ENCODE data around the gene NSMCE1.
"Not testable (repeated sequence)": the region's sequence is repeated elsewhere in the genome, so short reads cannot be mapped to it uniquely, and the experiment has no call there.

NSMCE1 gene

DNA sequence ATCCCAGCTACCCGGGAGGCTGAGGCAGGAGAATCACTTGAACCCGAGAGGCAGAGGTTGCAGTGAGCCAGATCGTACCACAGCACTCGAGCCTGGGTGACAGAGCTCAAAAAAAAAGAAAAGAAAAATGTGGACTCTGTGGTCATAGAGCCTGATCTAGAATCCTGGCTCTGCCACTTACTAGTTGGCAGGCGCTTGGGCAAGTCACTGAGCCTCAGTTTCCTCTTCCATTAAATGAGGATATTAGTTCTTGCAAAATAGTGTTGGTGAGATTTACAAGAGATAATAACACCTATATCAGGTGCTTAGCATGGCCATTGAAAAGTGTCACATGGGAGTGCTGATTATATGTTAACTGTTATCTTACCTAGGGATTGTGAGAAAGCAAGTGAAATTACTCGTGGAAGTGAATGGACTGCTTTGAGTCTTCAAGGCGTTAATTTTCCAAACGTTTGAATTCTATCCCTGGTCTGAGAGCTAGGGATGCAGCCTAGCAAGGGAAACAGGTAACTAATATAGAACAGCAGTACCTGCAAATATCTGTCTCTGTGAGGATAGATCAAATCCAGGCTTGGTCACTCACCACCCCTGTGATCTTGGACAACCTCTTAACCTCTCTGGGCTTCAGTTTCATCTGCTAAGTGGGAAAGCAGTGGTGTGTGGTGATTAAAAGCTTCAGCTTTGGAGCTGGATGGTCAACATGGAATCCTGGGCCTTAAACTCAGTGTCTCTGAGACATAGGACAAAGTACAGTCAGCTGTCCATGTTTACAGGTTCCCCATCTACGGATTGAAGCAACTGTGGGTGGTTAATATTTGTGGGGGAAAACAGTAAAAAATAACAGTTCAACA, 953 bp upstream of the NSMCE1 start:
- DNase-seq = no peak

DNA sequence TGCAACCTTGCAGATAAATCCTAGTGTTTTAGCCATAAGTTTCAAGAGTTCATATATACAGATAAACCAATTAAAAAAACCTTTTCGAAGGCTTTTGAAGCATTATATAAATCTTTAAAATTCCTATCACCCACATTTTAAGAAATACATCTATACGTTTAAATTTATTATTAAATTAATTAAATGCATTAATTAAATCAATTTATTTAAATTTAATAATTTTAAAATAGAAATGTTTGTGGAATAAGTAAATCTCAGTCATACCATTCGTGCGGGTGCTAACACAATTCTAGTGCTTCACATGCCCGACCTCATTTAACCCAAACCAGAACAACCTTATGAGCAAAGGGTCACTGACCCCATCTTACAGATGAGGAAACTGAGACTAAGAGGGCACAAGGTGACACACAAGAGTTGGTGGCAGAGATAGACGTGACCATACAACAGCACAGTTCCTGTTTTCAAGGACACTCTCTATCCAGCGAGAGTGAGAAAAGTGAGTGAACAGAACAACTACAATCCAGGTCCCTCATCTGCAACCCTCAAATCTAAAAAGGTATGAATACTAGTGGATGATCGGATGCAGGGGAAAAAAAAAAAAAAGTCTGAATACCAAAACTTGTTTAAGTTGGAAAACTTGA, 1.4 kb downstream of the NSMCE1 start:
- DNase-seq = no peak

DNA sequence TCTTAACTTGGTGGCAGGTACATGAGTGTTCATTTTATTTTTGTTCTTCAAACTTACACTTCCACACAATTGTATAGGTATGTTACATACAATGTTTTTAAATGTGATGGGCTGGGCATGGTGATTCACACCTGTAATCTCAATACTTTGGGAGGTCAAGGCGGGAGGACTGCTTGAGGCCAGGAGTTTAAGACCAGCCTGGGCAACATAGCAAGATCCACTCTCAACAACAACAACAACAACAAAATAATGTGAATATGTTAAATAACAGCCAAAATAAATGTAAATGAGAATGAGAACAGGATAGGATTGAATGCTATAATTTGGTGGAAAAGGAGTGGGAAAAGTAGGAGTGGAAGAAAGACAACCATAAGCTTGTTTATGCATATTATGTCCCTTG, 2.6 kb downstream of the NSMCE1 start:
- no peak for DNase-seq

DNA sequence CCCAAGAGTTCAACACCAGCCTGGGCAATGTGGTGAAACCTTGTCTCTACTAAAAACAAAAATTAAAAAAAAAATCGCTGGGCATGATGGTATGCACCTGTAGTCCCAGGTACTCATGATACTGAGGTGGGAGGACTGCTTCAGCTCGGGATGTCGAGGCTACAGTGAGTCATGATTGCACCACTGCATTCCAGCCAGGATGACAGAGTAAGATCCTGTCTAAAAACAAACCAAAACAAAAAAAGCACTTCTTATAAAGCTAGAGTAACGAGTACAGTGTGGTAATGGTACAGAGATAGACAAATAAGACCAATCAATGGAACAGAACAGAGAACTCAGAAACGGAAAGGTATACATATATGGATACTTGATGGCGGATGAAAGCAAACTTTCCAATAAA, 4.4 kb downstream of the NSMCE1 start:
- no peak for DNase-seq

DNA sequence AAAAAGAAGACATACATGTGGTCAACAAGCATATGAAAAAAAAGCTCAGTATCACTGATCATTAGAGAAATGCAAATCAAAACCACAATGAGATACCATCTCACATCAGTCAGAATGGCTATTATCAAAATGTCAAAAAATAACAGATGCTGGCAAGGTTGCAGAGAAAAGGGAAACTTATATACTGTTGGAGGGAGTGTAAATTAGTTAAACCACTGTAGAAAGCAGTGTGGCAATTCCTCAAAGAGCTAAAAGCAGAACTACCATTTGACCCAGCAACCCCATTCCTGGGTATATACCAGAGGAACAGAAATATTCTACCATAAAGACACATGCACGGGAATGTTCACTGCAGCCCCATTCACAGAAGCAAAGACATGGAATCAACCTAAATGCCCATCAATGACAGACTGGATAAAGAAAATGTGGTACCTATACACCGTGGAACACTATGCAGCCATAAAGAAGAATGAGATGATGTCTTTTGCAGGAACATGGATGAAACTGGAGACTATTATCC, 5.6 kb downstream of the NSMCE1 start:
- not testable (repeated sequence) for DNase-seq

DNA sequence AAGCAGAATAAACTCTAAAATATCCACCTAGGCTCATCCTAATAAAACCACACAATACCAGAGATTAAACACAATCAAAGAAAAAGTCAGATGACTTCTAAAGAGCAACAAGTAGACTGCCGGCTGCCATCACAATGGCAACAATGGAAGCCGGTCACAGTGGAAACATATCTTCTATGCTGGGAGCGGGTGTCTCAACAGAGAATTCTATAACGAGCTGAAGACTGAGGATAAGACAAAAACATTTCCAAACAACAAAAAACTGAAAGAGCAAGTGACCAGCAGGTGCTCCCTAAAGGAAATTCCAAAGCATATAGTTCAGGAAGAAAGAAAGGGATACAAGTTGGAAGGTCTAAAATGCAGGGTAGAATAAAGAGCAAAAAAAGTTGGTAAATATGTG, 8.9 kb downstream of the NSMCE1 start:
- DNase-seq = no peak

DNA sequence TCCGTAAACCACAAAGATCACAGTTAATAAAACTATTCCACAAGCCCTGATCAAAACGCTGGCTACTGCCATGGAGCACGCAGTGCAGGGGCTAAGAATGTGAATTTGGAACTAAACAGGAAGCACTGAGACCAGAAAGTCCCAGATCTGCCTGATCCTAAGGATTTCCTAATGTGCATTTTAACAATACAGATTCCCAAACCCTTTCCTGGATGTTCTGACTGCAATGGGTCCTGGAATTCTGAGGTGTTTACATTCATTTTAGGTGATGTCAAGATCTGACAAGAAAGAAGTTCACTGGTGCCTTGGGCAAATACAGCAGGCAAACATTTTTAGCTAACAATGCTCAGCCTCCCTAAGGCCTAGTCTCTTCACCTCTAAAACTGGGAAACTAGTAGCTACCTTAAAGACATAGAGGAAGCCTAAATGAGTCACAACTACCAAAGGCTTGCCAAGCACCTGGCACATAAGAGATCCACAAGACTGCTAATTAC, 10.3 kb downstream of the NSMCE1 start:
- DNase-seq = no peak

DNA sequence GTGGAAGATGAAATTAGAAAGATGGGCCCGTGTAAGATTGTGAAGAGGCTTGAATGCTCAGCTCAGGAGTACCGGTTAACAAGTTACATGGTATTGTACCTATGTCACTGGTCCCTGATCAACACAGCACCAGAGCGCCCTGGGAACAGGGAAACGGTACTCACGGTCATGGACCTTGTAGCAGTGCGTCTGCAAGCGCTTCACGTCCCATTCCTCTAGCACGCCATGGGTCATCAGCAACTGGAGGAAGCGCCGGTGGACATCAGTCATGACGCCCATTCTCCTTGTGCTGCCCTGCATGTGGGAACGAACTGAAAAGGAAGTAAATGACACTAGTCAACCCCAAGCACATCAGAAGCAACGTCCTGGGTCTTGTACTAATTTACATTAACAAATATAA, 11.3 kb downstream of the NSMCE1 start:
- no peak for DNase-seq

DNA sequence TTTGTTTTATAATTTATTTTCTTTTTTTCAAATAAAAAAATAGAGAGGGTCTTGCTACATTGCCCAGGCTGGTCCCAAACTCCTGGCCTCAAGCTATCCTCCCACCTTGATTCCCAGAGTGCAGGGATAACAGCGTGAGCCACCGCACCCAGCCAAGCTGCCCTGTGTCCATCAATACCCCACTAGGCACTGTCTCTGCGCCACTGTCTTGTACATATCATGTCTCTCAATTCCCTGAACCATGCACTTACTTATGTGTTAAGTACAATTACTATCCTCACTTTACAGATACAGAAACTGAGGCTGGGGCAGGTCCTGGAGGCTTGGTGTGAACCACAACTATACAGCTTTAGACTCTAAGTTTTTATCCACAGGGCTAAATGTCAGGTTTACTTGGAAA, 11.7 kb downstream of the NSMCE1 start:
- DNase-seq = no peak

DNA sequence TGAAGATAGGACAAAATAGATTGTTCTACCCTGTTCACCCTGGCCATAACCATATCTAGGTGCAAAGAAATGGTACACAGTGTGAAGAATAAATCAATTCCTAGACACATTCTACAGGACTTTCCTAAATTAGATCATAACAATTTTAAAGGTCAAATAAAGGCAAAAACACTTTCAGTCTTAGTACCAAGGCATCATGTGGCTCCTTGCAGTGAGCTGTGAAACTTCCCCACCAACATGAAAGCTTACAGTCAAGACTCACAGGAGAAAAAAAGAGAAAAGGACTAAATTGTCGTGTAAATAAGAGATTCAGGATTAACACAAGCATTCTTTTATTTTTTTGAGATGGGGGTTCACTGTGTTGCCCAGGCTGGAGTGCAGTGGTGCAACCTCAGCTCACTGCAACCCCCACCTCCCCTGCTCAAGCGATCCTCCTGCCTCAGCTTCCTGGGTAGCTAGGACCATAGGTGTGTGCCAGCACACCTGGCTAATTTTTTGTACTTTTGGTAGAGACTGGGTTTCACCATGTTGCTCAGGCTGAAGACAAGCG, 14.2 kb downstream of the NSMCE1 start:
- DNase-seq = no peak

DNA sequence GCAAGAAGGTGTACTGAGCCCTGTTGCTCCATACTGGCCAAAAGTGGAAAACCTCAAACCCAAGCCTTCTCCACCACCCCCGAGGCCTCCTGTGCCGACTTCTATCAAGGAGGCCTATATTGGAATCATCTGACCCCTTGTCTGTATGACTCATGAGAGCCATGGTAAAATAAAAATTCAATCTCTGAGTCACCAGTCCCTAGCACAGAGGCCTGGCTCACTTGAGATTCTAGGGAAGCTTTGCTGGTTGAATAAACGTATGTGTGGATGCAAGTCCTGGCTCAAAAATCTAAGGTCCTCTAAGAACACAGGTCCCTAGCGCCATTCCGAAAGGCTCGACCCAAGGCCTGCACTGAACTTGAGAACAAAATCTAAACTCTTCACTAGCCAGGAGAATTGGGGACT, 15.0 kb downstream of the NSMCE1 start:
- no peak for DNase-seq

DNA sequence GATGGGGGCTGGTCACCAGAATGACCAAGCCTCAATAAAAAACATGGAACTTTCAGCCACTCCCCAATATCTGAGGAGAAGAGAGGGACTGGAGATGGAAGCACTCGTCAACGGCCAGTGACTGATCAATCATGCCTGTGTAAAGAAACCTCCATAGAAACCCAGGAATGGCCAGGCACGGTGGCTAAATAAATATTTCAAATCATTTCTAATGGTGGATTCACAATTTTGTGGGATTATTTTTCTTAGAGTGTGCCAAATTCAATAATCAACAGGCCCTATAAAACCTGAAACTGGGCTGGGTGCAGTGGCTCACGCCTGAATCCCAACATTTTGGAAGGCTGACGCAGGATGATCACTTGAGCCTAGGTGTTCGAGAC, 16.4 kb downstream of the NSMCE1 start:
- no peak for DNase-seq

DNA sequence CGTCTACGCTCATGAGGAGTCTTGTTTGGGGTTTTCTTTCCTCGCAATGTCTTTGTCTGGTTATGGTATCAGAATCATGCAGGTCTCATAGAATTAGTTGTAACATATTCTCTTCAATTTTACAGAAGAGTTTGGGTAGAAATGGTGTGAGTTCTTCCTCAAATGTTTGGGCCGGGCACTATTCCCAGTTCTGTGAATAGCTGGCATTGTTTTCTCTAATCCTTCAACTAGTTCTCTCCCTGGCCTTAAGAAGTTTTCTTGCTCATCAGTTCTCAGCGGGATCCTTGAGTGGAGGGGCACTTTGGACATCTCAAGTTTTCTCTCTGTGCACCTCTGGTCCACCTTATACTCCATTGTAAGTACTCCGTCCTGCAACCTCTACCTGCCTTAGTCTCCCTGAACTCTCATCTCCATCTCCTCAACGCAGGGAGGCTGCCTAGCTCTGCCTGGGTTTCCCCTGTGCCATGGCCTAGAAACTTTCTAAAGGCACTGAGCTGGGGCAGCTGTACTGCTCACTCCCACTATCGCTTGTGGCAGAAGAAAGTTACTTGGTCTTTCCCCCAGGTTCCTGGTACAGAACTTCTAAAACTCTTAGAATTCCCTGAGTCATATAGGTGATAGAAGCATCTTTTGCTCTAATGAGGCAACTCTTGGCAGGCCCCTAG, 16.9 kb downstream of the NSMCE1 start:
- no peak for DNase-seq

DNA sequence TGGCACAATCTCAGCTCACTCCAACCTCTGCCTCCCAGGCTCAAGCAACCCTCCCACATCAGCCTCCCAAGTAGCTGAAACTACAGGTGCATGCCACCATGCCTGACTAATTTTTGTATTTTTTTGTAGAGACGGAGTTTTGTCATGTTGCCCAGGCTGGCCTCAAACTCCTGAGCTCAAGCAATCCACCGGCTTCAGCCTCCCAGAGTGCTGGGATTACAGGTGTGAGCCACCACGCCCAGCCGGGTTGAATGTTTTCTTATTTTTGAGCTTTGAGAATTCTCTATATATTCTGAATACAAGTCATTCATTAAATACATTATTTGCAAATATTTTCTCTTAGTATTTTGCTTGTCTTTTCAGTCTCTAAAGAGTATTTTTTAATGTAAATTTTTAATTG, 19.7 kb downstream of the NSMCE1 start:
- DNase-seq = not testable (repeated sequence)

DNA sequence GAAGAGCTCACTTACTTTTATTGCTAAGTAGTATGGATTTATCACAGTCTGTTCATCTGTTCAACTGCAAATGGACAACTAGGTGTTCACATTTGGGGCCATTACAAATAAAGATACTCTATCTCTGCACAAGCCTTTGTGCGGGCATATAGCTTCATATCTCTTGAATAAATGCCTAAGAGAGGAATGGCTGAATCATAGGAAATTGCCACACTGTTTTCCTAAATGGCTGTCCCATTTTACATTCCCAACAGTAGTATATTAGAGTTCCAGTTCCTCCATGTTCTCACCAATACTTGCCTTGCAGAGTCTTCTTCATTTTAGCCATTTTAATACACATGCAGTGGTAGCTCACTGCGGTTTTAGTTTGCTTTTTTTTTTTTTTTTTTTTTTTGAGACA, 20.5 kb downstream of the NSMCE1 start:
- no peak for DNase-seq

DNA sequence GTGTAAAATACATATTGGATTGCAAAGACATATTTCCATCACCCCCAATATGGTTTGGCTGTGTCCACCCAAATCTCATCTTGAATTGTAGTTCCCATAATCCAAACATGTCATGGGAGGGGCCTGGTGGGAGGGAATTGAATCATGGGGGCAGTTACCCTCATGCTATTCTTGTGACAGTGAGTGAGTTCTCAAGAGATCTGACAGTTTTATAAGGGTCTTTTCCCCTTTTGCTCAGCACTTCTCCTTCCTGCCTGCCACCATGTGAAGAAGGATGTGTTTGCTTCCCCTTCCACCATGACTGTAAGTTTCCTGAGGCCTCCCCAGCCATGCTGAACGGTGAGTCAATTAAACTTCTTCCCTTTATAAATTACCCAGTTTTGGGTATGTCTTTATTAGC, 21.5 kb downstream of the NSMCE1 start:
- DNase-seq = not testable (repeated sequence)

DNA sequence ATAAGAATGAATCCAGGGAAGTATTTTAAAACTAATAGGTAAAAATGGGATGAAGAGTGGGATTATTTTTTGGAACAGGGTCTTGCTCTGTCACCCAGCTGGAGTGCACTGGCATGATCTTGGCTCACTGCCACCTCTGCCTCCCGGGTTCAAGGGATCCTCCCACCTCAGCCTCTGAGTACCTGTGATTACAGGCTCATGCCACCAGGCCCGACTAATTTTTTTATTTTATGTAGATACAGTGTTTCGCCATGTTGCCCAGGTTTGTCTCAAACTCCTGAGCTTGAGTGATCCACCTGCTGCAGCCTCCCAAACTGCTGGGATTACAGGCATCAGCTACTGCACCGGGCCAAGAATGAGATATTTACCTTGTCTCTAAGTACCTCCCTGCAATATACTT, 22.1 kb downstream of the NSMCE1 start:
- no peak for DNase-seq

DNA sequence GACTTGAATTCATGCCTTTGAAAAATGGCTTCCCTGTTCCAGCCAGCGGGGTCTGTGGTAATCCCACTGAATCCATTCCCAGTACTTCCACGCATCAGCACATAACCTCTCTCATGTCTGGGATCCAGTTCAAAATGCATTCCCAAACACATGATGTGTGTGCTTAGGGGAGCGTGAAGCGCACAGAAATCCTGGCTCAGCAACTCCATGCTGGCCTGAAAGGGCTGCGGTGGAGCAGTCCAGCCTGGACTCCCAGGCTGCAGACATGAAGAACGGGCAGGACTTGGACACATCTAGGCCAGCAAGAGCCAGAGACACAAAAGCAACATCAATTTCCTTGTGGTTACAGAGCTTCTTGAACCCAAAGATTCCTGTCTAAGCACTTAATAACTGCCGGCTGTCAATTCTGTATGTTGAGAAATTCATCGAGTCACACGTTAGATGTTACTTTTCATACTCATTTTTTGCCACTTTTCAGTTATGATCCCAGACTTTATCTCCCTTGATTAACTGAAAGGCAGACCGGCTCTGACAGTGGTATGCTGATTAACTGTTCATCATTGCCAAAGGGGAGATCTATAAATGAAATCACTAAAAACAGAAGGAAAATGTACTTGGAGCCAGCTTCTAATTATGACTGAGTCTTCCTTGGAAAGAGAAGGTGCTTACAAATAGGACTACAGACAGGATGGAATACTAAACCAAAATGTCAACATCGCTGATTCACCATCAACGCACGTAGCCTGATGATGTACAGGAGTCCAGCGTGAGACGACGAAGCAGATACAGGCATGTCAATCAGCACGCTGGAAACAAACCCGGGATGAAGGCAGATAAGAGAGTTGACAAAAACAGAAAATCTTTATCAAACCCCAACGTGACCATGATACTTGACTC, 23.0 kb downstream of the NSMCE1 start:
- DNase-seq = peak; percentile 81

DNA sequence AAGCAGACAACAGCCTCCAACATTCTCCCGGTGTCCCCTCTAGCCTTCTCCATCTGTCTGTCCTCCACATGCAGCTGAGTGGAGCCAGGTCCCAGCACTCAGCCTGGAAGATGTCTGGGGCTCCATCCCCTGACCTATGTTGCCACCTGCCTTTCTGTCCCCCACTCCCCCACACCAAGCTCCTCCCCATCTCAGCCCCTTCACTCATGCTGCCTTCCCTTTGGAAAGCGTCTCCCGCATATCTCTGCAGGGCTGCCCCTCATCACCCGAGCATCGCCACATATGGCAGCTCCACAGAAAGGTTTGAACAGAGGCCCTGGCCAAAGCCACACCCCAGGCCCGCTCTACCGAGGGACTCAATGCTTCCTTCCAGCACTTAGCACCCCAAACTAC, 24.2 kb downstream of the NSMCE1 start:
- no peak for DNase-seq

DNA sequence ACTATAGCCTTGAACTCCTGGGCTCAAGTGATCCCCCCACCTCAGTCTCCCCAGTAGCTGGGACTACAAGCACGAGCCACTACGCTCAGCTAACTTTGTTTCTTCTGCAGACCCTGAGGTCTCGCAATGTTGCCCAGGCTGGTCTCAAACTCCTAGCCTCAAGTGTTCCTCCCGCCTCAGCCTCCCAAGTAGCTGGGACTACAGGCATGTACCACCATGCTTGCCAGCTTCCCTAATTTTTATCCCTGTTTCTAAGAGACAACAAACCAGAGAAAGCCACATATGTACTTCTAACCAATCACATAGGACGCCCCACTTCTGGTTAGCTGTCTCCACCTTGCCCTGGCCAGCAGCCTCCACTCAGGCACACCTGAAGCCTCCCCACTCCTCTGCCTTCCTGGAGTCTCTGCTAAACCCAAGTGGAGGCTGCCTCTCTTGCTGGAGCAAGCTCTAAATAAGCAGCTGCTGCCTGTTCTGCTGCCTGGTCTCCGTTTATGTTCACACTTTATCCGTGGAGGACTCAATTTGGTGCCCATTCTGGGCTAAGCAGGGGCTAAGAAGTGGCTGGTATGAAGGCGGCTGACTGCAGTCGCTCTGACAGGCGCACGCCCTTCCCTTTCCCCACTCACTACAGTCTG, 24.7 kb downstream of the NSMCE1 start:
- peak; percentile 39 for DNase-seq

DNA sequence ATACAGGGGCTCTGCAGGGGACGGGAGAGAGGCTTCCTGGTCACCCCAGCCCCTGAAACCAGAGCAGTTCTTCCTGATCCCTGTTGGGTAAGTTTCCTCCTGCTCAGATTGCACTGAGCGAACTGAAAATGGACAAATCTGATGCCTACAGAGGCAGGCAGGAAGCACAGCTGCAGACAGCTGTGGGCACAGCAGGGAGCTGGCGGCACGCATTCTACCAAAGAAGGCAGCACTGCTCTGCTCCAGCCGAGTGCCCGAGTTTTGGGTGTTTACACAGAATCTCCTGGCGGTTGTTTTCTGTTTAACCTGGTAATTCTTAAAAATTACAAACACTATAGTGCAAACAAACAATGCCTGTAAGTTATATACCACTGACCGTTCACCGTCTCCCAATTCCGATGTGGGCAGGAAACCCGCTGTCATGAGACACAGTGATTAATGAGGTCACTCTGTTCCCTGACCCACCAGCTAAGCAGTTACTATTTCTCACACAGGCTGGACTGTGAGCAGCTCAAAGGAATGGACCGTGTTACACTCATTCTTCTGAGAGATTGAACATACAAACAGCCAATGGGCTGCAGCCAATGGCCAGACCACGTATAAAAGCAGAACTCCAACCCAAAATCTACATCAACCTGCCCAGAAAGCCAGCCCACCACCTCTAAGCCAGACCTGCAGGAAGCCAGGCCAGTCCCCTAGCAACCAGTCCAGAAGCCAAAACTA, 25.5 kb downstream of the NSMCE1 start:
- peak; percentile 73 for DNase-seq

Data from right forelimb (tissue), 1 donor.